Liver (tissue), 9 donors: ENCODE measurements around the gene GAS6. TPM values are rescaled to one million over a fixed set of nuclear protein-coding genes. Genes with fewer than 3 reads are reported as not detected.

ENCODE experiments used
- DNase-seq: peaks from one replicate; pipeline ENCODE4 v3.0.0-alpha.2; 2017; ENCODE audit warnings: low spot score
- H3K27ac ChIP-seq, 2 donors: one replicate each; pipeline ENCODE4 v1.7.0; 2013; ENCODE audit warnings: inconsistent platforms in 2 of 2, low read length in 2 of 2, control low read depth in 1 of 2, low read depth in 1 of 2, mild to moderate bottlenecking in 1 of 2
- H3K27me3 ChIP-seq, 4 donors: one replicate each; pipeline versions ENCODE4 v1.6.1 to v1.7.0; 2013; ENCODE audit warnings: low read length in 3 of 4, inconsistent platforms in 1 of 4, mild to moderate bottlenecking in 1 of 4, moderate library complexity in 1 of 4; ENCODE audit not compliant: control insufficient read depth in 4 of 4, insufficient read depth in 4 of 4
- H3K36me3 ChIP-seq, 4 donors: one replicate each; pipeline versions ENCODE4 v1.6.1 to v1.7.0; 2013; ENCODE audit warnings: low read length in 3 of 4, mild to moderate bottlenecking in 3 of 4, low read depth in 1 of 4, moderate library complexity in 1 of 4; ENCODE audit not compliant: control insufficient read depth in 4 of 4, insufficient read depth in 3 of 4
- H3K4me1 ChIP-seq, 4 donors: one replicate each; pipeline versions ENCODE4 v1.6.1 to v1.7.0; 2013; ENCODE audit warnings: low read length in 3 of 4, mild to moderate bottlenecking in 3 of 4, moderate library complexity in 1 of 4; ENCODE audit not compliant: control insufficient read depth in 4 of 4, insufficient read depth in 4 of 4
- H3K4me3 ChIP-seq, 3 donors: one replicate each; pipeline versions ENCODE4 v1.6.1 to v1.7.0; 2013; ENCODE audit warnings: low read length in 3 of 3, control low read depth in 1 of 3, low read depth in 1 of 3, mild to moderate bottlenecking in 1 of 3
- H3K9ac ChIP-seq, 2 donors: one replicate each; pipeline ENCODE4 v1.7.0; 2013; ENCODE audit warnings: low read length in 2 of 2, mild to moderate bottlenecking in 2 of 2, moderate library complexity in 2 of 2, control low read depth in 1 of 2, low read depth in 1 of 2
- H3K9me3 ChIP-seq, 4 donors: one replicate each; pipeline versions ENCODE4 v1.6.1 to v1.7.0; 2013; ENCODE audit warnings: low read length in 3 of 4; ENCODE audit not compliant: control insufficient read depth in 4 of 4
- ATF3 ChIP-seq: IDR thresholded peaks from 2 replicates; pipeline ENCODE4 v1.6.1; 2016; ENCODE audit warnings: antibody characterized with exemption
- CTCF ChIP-seq: fragments of 150-350 bp; IDR thresholded peaks from 2 replicates; pipeline ENCODE4 v1.5.1; 2017; ENCODE audit warnings: improper control_type of control experiment, low read depth, low read length; ENCODE audit not compliant: missing input control
- EGR1 ChIP-seq, 2 donors: IDR thresholded peaks; 2 replicates each; pipeline ENCODE4 v1.6.1; 2016 to 2018; ENCODE audit warnings: antibody characterized with exemption in 2 of 2, low read depth in 2 of 2
- FOXA1 ChIP-seq: IDR thresholded peaks from 2 replicates; pipeline ENCODE4 v1.6.1; 2016; ENCODE audit warnings: antibody characterized with exemption
- FOXA2 ChIP-seq: IDR thresholded peaks from 2 replicates; pipeline ENCODE4 v1.6.1; 2016; ENCODE audit warnings: antibody characterized with exemption
- GABPA ChIP-seq, 2 donors: IDR thresholded peaks in 1 of 2; conservative IDR thresholded peaks in 1 of 2; 2 replicates each; pipeline ENCODE4 v1.6.1; 2016; ENCODE audit warnings: antibody characterized with exemption in 2 of 2, mild to moderate bottlenecking in 1 of 2, moderate library complexity in 1 of 2
- HNF4G ChIP-seq: IDR thresholded peaks from 2 replicates; pipeline ENCODE4 v1.6.1; 2016; ENCODE audit warnings: antibody characterized with exemption
- JUND ChIP-seq, 2 donors: IDR thresholded peaks; 2 replicates each; pipeline ENCODE4 v1.6.1; 2016; ENCODE audit warnings: antibody characterized with exemption in 2 of 2
- MAX ChIP-seq: IDR thresholded peaks from 2 replicates; pipeline ENCODE4 v1.6.1; 2016; ENCODE audit warnings: antibody characterized with exemption
- NR2F2 ChIP-seq: IDR thresholded peaks from 2 replicates; pipeline ENCODE4 v1.6.1; 2016; ENCODE audit warnings: antibody characterized with exemption
- RAD21 ChIP-seq, 2 donors: IDR thresholded peaks; 2 replicates each; pipeline ENCODE4 v1.6.1; 2016; ENCODE audit warnings: antibody characterized with exemption in 2 of 2, mild to moderate bottlenecking in 2 of 2
- REST ChIP-seq: IDR thresholded peaks from 2 replicates; pipeline ENCODE4 v1.6.1; 2016; ENCODE audit warnings: antibody characterized with exemption, mild to moderate bottlenecking
- RXRA ChIP-seq, 2 donors: IDR thresholded peaks; 2 replicates each; pipeline ENCODE4 v1.6.1; 2017 to 2018; ENCODE audit warnings: antibody characterized with exemption in 2 of 2, mild to moderate bottlenecking in 1 of 2
- SP1 ChIP-seq: IDR thresholded peaks from 2 replicates; pipeline ENCODE4 v1.6.1; 2018; ENCODE audit warnings: antibody characterized with exemption, mild to moderate bottlenecking
- TAF1 ChIP-seq: conservative IDR thresholded peaks from 2 replicates; pipeline ENCODE4 v1.6.1; 2016; ENCODE audit warnings: antibody characterized with exemption, mild to moderate bottlenecking
- YY1 ChIP-seq: IDR thresholded peaks from 2 replicates; pipeline ENCODE4 v1.6.1; 2016; ENCODE audit warnings: antibody characterized with exemption, mild to moderate bottlenecking
- WGBS: extraction: QIAGEN DNeasy Blood & Tissue Kit; methylation state at CpG from one replicate; pipeline ENCODE4 v1.1.7; 2013; 5-methylcytosine and 5-hydroxymethylcytosine counted together
- polyA plus RNA-seq, 2 donors: library from polyadenylated mRNA; stranded (reverse) in 1 of 2; unstranded in 1 of 2; fragments of 200-250 nt in 1 of 2; fragments of >200 nt in 1 of 2; fragmentation: Nextera tagmentation in 1 of 2; extraction: Ambion mirVana in 1 of 2; gene quantifications; one replicate each; pipeline versions ENCODE4 v1.2.1 to v1.2.3, GENCODE V29; 2013 to 2015
- total RNA-seq, 2 donors: library from RNA; depleted of rRNA; stranded (reverse); fragments of >200 nt; gene quantifications; one replicate each; pipeline ENCODE4 v1.2.3, GENCODE V29; 2014
- donor health status: healthy.
- donor health status: healthy.
- donor health status: healthy.
- donor health status: healthy.
- donor health status: healthy.

The GAS6 gene
- total and polyA plus RNA-seq, 4 donors, result 2.5 to 30.2 (median 9.1) TPM

- Histone ChIP-seq H3K27me3 (peaks cover 0 to 15% (median 0%) of the 10 kb centered on the region in 4 donors), H3K9me3 (no peaks in the 10 kb centered on the region), H3K9ac (no peak overlapping the region), H3K36me3 (no peaks in the 10 kb centered on the region), H3K27ac (no peak overlapping the region), H3K4me3 (no peak overlapping the region), H3K4me1 (no peaks in the 10 kb centered on the region)
- WGBS, result 86% methylated on average over 4 of the region's 4 CpGs
- no peak for DNase-seq
- TF ChIP-seq YY1 (no peak), TAF1 (no peak), SP1 (no peak), ATF3 (no peak), FOXA1 (no peak), HNF4G (no peak), EGR1 (IDR thresholded peaks at IDR 0.05; ENCODE audit: low read depth in 2 of 2) (no peak), NR2F2 (no peak), JUND (IDR thresholded peaks at IDR 0.05) (no peak), REST (no peak), RAD21 (IDR thresholded peaks at IDR 0.05) (no peak), MAX (no peak), GABPA (IDR thresholded peaks at IDR 0.05 in 1 of 2, conservative IDR thresholded peaks at IDR 0.05 in 1 of 2) (no peak), CTCF (no peak)
These were observed 34.1 kb upstream of the GAS6 start for GRCh38 chr13:113897966-113898365.

- no peak overlapping the region for H3K4me3 ChIP-seq
- TF ChIP-seq EGR1 (IDR thresholded peaks at IDR 0.05; ENCODE audit: low read depth in 2 of 2), result no peak
- no peak for TF ChIP-seq ATF3
- no peak for TF ChIP-seq RXRA (IDR thresholded peaks at IDR 0.05)
- TF ChIP-seq RAD21 (IDR thresholded peaks at IDR 0.05), result no peak
- no peak for TF ChIP-seq GABPA (IDR thresholded peaks at IDR 0.05 in 1 of 2, conservative IDR thresholded peaks at IDR 0.05 in 1 of 2)
- TF ChIP-seq FOXA2, result no peak
- TF ChIP-seq FOXA1, result no peak
- no peak for TF ChIP-seq SP1
- H3K27ac ChIP-seq, result no peak overlapping the region
- WGBS, result 72% methylated on average over 4 of the region's 4 CpGs
- H3K36me3 ChIP-seq, result no peaks in the 10 kb centered on the region
- peaks cover 0 to 15% (median 0%) of the 10 kb centered on the region in 4 donors for H3K27me3 ChIP-seq
- no peaks in the 10 kb centered on the region for H3K9me3 ChIP-seq
- no peak overlapping the region for H3K9ac ChIP-seq
- DNase-seq, result no peak
- H3K4me1 ChIP-seq, result no peaks in the 10 kb centered on the region
These were observed 33.3 kb upstream of the GAS6 start for GRCh38 chr13:113897161-113897560.
